WI38 (cell line): Measurements from ENCODE around the gene COL11A1.

ENCODE experiments used
- H3K4me3 ChIP-seq: 2 replicates; pipeline ENCODE4 v1.5.1; 2011; ENCODE audit warnings: low read depth, mild to moderate bottlenecking, control low read depth, low read length
- CTCF ChIP-seq: IDR thresholded peaks from 2 replicates; pipeline ENCODE4 v1.5.1; 2012; ENCODE audit warnings: low read depth, mild to moderate bottlenecking, control low read depth, low read length

The COL11A1 gene

GRCh38 chr1:102899935-102900334, 208.4 kb downstream of the COL11A1 start:
- H3K4me3 ChIP-seq, result no peak overlapping the region
- TF ChIP-seq CTCF, result no peak

GRCh38 chr1:102897557-102897956, 210.8 kb downstream of the COL11A1 start:
- TF ChIP-seq CTCF, result no peak
- H3K4me3 ChIP-seq, result no peak overlapping the region

GRCh38 chr1:102896771-102897170, 211.6 kb downstream of the COL11A1 start:
- TF ChIP-seq CTCF, result no peak
- no peak overlapping the region for H3K4me3 ChIP-seq

GRCh38 chr1:102896286-102896685, 212.0 kb downstream of the COL11A1 start:
- no peak for TF ChIP-seq CTCF
- H3K4me3 ChIP-seq, result no peak overlapping the region

- TF ChIP-seq CTCF, result no peak
- H3K4me3 ChIP-seq, result no peak overlapping the region
Measured at GRCh38 chr1:102891868-102892625, 216.3 kb downstream of the COL11A1 start.

GRCh38 chr1:102886638-102887037, 221.7 kb downstream of the COL11A1 start:
- TF ChIP-seq CTCF, result no peak

GRCh38 chr1:102884238-102884637, 224.1 kb downstream of the COL11A1 start:
- TF ChIP-seq CTCF, result no peak
- H3K4me3 ChIP-seq, result no peak overlapping the region

More at GRCh38 chr1:102886638-102887037, 221.7 kb downstream of the COL11A1 start:
- no peak overlapping the region for H3K4me3 ChIP-seq
